ENCODE results near the gene HSPBP1. TPM values are rescaled to one million over a fixed set of nuclear protein-coding genes. Genes with fewer than 3 reads are reported as not detected.
A peak's percentile ranks its signal among the peaks of the same experiment; 100 is the strongest.

Gene HSPBP1
- total and polyA plus RNA-seq, 9 of the 15 experiments (the other 6 are each of a cell fraction or from before 2014, with no cell fraction given), result 0.83 to 81.3 (median 21.8) TPM

DNA sequence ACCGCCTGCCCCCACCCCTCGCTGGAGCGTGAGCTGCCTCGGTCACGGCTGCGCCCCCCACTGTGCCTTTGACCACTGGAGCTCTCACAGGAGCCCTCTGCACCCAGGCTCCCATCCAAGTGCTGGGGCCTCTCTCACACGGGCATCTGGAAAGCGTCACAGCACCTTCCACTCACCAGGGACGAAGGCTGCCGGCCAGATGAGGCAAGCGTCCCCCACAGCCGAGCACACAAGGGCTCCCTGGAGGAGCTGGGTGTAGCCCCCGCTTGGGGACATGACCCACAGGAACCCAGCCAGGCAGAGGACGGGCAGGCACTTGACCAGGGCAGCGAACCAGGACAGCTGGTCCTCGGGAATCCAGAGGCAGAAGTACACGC is 51.9 kb downstream of the HSPBP1 start:
- Histone ChIP-seq H3K27ac (ENCODE audit: extremely low read depth, low read depth, low read length) (no peak overlapping the region), H3K9ac (ENCODE audit: insufficient read depth in 1 of 2, low read depth in 2 of 2, low read length in 2 of 2) (no peak overlapping the region; a peak in 1 of 4 replicates), H3K9me1 (ENCODE audit: control insufficient read depth, insufficient read depth, low read length) (peaks cover 3% of the 10 kb centered on the region), H2AFZ (ENCODE audit: low read depth, low read length) (no peak overlapping the region), H3K9me3 (replicated peaks; ENCODE audit: control insufficient read depth, insufficient read depth, low read depth, low read length) (no peaks in the 10 kb centered on the region), H3K36me3 (ENCODE audit: control insufficient read depth, insufficient read depth, low read length) (peaks cover 76% of the 10 kb centered on the region; the same call in 2 of the 3 replicates), H3K4me3 (no peak overlapping the region), H3K4me1 (replicated peaks in 1 of 2; ENCODE audit: control insufficient read depth in 2 of 2, insufficient read depth in 2 of 2, low read length in 2 of 2) (peaks cover 0 to 52% of the 10 kb centered on the region in 2 experiments; a peak in 2 of 5 replicates), H3K4me2 (ENCODE audit: insufficient read depth, low read length) (no peak overlapping the region), H3K27me3 (ENCODE audit: control insufficient read depth in 2 of 2, insufficient read depth in 2 of 2, low read length in 2 of 2) (no peaks in the 10 kb centered on the region), H3K79me2 (ENCODE audit: control insufficient read depth, insufficient read depth, low read length) (no peaks in the 10 kb centered on the region), H4K20me1 (replicated peaks; ENCODE audit: control insufficient read depth, insufficient read depth, low read length) (no peaks in the 10 kb centered on the region)
- ChIA-PET POLR2A (interaction anchor here (0.6 to 2.2 kb wide), 6 partner anchors 11 to 360 kb away, joined by 3 to 13 read pairs (median 5); partner anchors contain the start of gene PPP6R1), CTCF (ENCODE audit: low intra/inter-chr PET ratio) (no interaction called here)
- 86% methylated on average over 13 of the region's 17 CpGs for WGBS (ENCODE audit: insufficient coverage, low coverage, missing lambda C conversion rate)
- intact Hi-C loops (cut with micrococcal nuclease) (no loop called here), in situ Hi-C loops (cut with MboI) (no loop called here)
- no TSS peak for BruUV-seq (replicated peaks)
- no peak for FAIRE-seq
- ATAC-seq, result no peak
- TF ChIP-seq TAF1 (IDR thresholded peaks at IDR 0.05; ENCODE audit: control insufficient read depth, extremely low read depth, insufficient read depth, low read length, severe bottlenecking) (no peak), POLR2G (IDR thresholded peaks at IDR 0.05; ENCODE audit: low read depth, low read length) (peak; percentile 38), RBM22 (IDR thresholded peaks at IDR 0.05; ENCODE audit: low read depth, low read length, poor library complexity, severe bottlenecking) (peak; percentile 43)
- DNase-seq (ENCODE audit: extremely low read depth in 1 of 4, low spot score in 3 of 4), result no peak

DNA sequence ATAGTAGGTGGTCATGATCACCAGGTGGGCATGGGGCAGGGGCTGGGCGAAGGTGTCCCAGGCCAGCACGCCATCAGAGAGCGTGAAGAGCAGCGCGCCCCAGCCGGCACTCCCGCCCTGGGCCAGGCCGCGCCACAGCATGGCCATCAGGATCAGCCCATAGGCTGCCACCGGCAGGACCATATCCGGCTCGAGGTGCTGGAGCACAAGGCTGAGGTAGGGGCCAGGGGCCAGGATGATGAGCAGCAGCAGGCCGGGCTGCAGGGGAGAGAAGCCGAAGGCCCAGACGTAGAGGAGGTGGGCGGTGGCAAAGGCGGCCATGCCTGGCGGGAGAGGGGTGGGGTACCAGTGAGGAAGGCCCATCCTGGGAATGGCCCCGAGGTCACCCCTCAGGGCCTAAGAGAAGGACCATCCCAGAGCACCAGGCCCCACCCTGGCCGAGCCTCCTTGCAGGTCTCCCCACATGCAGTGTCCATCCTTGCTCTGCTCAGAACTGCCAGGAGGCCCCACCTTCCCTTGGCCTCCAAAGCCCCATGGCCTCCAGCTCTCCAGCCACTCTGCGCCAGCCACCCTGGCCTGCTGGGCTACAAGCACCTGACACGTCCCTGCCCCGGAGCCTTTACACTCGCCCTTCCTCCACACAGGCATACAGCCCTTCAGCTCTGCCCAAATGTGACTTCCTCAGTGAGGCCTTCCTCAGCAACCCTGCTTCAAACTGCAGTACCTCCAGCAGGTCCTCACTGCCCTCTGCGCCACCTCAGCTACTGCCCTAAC is 52.5 kb downstream of the HSPBP1 start:
- H3K4me2 ChIP-seq (ENCODE audit: insufficient read depth, low read length), result no peak overlapping the region
- H3K4me3 ChIP-seq, result no peak overlapping the region
- no peak overlapping the region for H3K27ac ChIP-seq (ENCODE audit: extremely low read depth, low read depth, low read length)
- H3K36me3 ChIP-seq (ENCODE audit: control insufficient read depth, insufficient read depth, low read length), result peaks cover 70% of the 10 kb centered on the region; the same call in 1 of the 3 replicates
- in situ Hi-C loops (cut with MboI) (no loop called here), intact Hi-C loops (cut with micrococcal nuclease) (no loop called here)
- FAIRE-seq (no peak), DNase-seq (ENCODE audit: extremely low read depth in 1 of 4, low spot score in 3 of 4) (peak in 1 of 4 experiments; percentile 10), ATAC-seq (peak; percentile 5; the same call in 2 of the 3 replicates)
- no peak overlapping the region for H2AFZ ChIP-seq (ENCODE audit: low read depth, low read length)
- no TSS peak for BruUV-seq (replicated peaks)
- H3K9me3 ChIP-seq (replicated peaks; ENCODE audit: control insufficient read depth, insufficient read depth, low read depth, low read length), result no peaks in the 10 kb centered on the region
- ChIA-PET POLR2A (interaction anchor here (0.6 to 2.2 kb wide), 6 partner anchors 11 to 361 kb away, joined by 3 to 13 read pairs (median 5); partner anchors contain the start of gene PPP6R1), CTCF (ENCODE audit: low intra/inter-chr PET ratio) (no interaction called here)
- no peaks in the 10 kb centered on the region for H4K20me1 ChIP-seq (replicated peaks; ENCODE audit: control insufficient read depth, insufficient read depth, low read length)
- H3K4me1 ChIP-seq (replicated peaks in 1 of 2; ENCODE audit: control insufficient read depth in 2 of 2, insufficient read depth in 2 of 2, low read length in 2 of 2), result peaks cover 0 to 52% of the 10 kb centered on the region in 2 experiments; a peak in 2 of 5 replicates
- peak overlapping the region in 1 of 2 experiments; percentile 33; a peak in 1 of 4 replicates for H3K9ac ChIP-seq (ENCODE audit: insufficient read depth in 1 of 2, low read depth in 2 of 2, low read length in 2 of 2)
- H3K27me3 ChIP-seq (ENCODE audit: control insufficient read depth in 2 of 2, insufficient read depth in 2 of 2, low read length in 2 of 2), result no peaks in the 10 kb centered on the region
- peaks cover 3% of the 10 kb centered on the region for H3K9me1 ChIP-seq (ENCODE audit: control insufficient read depth, insufficient read depth, low read length)
- no peaks in the 10 kb centered on the region for H3K79me2 ChIP-seq (ENCODE audit: control insufficient read depth, insufficient read depth, low read length)
- 92% methylated on average over 18 of the region's 25 CpGs for WGBS (ENCODE audit: insufficient coverage, low coverage, missing lambda C conversion rate)
- no peak for TF ChIP-seq ZNF766 (CRISPR knock-in tag; conservative IDR thresholded peaks at IDR 0.05)
- no peak for TF ChIP-seq ZNF41 (CRISPR knock-in tag; conservative IDR thresholded peaks at IDR 0.05)
- no peak for TF ChIP-seq ZNF282 (CRISPR knock-in tag; IDR thresholded peaks at IDR 0.05)
- no peak for TF ChIP-seq ESRRB (CRISPR knock-in tag; IDR thresholded peaks at IDR 0.05; ENCODE audit: borderline replicate concordance)
- TF ChIP-seq ASH1L (IDR thresholded peaks at IDR 0.05; ENCODE audit: borderline replicate concordance, low read depth, partially characterized antibody), result no peak
